Gastroesophageal sphincter (tissue), 3 donors: Measurements from ENCODE around the gene SVOPL.

ENCODE experiments used
- EP300 ChIP-seq: sonication (generic); formaldehyde crosslinking; IDR thresholded peaks from one replicate; pipeline ENCODE4 v1.6.1; 2017; ENCODE audit warnings: antibody characterized with exemption, mild to moderate bottlenecking
- POLR2AphosphoS5 ChIP-seq: sonication (generic); formaldehyde crosslinking; IDR thresholded peaks from one replicate; pipeline ENCODE4 v1.6.1; 2017; ENCODE audit warnings: antibody characterized with exemption
- TF ChIP-seq, protein P1 (sequence below), 4 experiments: fragments of 200-600 bp in 2 of 4; fragments of 450-650 bp in 2 of 4; sonication (generic) in 1 of 4; IDR thresholded peaks; one replicate each; pipeline ENCODE4 v1.5.1; 2017 to 2019; ENCODE audit warnings: antibody characterized with exemption in 4 of 4, mild to moderate bottlenecking in 2 of 4, moderate library complexity in 2 of 4

GRCh38 chr7:138627361-138627760 lies 73.8 kb downstream of the SVOPL start:
- TF ChIP-seq EP300: no peak
- TF ChIP-seq, protein P1, sequence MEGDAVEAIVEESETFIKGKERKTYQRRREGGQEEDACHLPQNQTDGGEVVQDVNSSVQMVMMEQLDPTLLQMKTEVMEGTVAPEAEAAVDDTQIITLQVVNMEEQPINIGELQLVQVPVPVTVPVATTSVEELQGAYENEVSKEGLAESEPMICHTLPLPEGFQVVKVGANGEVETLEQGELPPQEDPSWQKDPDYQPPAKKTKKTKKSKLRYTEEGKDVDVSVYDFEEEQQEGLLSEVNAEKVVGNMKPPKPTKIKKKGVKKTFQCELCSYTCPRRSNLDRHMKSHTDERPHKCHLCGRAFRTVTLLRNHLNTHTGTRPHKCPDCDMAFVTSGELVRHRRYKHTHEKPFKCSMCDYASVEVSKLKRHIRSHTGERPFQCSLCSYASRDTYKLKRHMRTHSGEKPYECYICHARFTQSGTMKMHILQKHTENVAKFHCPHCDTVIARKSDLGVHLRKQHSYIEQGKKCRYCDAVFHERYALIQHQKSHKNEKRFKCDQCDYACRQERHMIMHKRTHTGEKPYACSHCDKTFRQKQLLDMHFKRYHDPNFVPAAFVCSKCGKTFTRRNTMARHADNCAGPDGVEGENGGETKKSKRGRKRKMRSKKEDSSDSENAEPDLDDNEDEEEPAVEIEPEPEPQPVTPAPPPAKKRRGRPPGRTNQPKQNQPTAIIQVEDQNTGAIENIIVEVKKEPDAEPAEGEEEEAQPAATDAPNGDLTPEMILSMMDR (IDR thresholded peaks at IDR 0.05): no peak
- no peak for TF ChIP-seq POLR2AphosphoS5
